Suprapubic skin (tissue), 3 donors: ENCODE results near the gene CAMK2A.

ENCODE experiments used
- CTCF ChIP-seq, 2 donors: fragments of 200-600 bp in 1 of 2; fragments of 450-650 bp in 1 of 2; sonication (generic) in 1 of 2; IDR thresholded peaks; one replicate each; pipeline ENCODE4 v1.5.1; 2016 to 2019; ENCODE audit warnings: antibody characterized with exemption in 2 of 2, mild to moderate bottlenecking in 1 of 2, moderate library complexity in 1 of 2
- POLR2AphosphoS5 ChIP-seq, 3 donors: sonication (generic); formaldehyde crosslinking; IDR thresholded peaks; one replicate each; pipeline ENCODE4 v1.6.1; 2017; ENCODE audit warnings: antibody characterized with exemption in 3 of 3

- TF ChIP-seq POLR2AphosphoS5 (IDR thresholded peaks at IDR 0.05): no peak
- no peak for TF ChIP-seq CTCF (IDR thresholded peaks at IDR 0.05)
These were observed 68.1 kb downstream of the CAMK2A start for GRCh38 chr5:150221471-150221870.
